GM19043 (cell line): ENCODE data around the gene CTNNA1.

Source experiments
- ATAC-seq: cut with Tn5 transposase; IDR thresholded peaks from one replicate; pipeline ENCODE4 v1.9.1; 2021; ENCODE audit warnings: low read depth; ENCODE audit not compliant: unreplicated experiment

CTNNA1 gene

GRCh38 chr5:138843316-138844124 lies 90.3 kb downstream of the CTNNA1 start:
- no peak for ATAC-seq

- no peak for ATAC-seq
Measured at GRCh38 chr5:138844125-138844461, 90.9 kb downstream of the CTNNA1 start.

- no peak for ATAC-seq
Measured at GRCh38 chr5:138844812-138845513, 91.7 kb downstream of the CTNNA1 start.

- ATAC-seq, result no peak
Measured at GRCh38 chr5:138849439-138849838, 96.2 kb downstream of the CTNNA1 start.

- no peak for ATAC-seq
Measured at GRCh38 chr5:138849882-138850281, 96.7 kb downstream of the CTNNA1 start.

GRCh38 chr5:138850865-138851435 lies 97.7 kb downstream of the CTNNA1 start:
- no peak for ATAC-seq

- no peak for ATAC-seq
Measured at GRCh38 chr5:138853132-138853531, 99.9 kb downstream of the CTNNA1 start.

GRCh38 chr5:138867011-138867410 lies 113.8 kb downstream of the CTNNA1 start:
- no peak for ATAC-seq

GRCh38 chr5:138869038-138869437 lies 115.8 kb downstream of the CTNNA1 start:
- ATAC-seq, result no peak

- no peak for ATAC-seq
Measured at GRCh38 chr5:138869763-138870500, 116.7 kb downstream of the CTNNA1 start.

GRCh38 chr5:138870611-138871010 lies 117.4 kb downstream of the CTNNA1 start:
- ATAC-seq, result no peak

- ATAC-seq, result no peak
Measured at GRCh38 chr5:138872841-138873465, 119.7 kb downstream of the CTNNA1 start.

GRCh38 chr5:138873466-138874221 lies 120.4 kb downstream of the CTNNA1 start:
- ATAC-seq, result no peak

GRCh38 chr5:138874241-138874640 lies 121.0 kb downstream of the CTNNA1 start:
- no peak for ATAC-seq

- ATAC-seq, result no peak
Measured at GRCh38 chr5:138874771-138875551, 121.7 kb downstream of the CTNNA1 start, which contains the start of gene LRRTM2. Gene LRRTM2, minus strand, starts transcription at chr5:138875335. Its CDS starts 424 bp downstream, at chr5:138874911.

GRCh38 chr5:138875552-138875875 lies 122.3 kb downstream of the CTNNA1 start:
- no peak for ATAC-seq

- no peak for ATAC-seq
Measured at GRCh38 chr5:138875946-138876345, 122.7 kb downstream of the CTNNA1 start.

GRCh38 chr5:138876811-138877210 lies 123.6 kb downstream of the CTNNA1 start:
- no peak for ATAC-seq
